ENCODE results near the gene TDRD10. TPM values are rescaled to one million over a fixed set of nuclear protein-coding genes. Genes with fewer than 3 reads are reported as not detected.
"Not testable (repeated sequence)": the region's sequence is repeated elsewhere in the genome, so short reads cannot be mapped to it uniquely, and the experiment has no call there.

The TDRD10 gene
- total and polyA plus RNA-seq, 2 donors from 2014 or later = 2.3 to 4.7 TPM

GRCh38 chr1:154521695-154522094, 19.7 kb downstream of the TDRD10 start:
- H3K36me3 ChIP-seq (ENCODE audit: control insufficient read depth in 2 of 3, insufficient read depth in 3 of 3, low read length in 3 of 3) = no peaks in the 10 kb centered on the region
- TF ChIP-seq, protein P1, sequence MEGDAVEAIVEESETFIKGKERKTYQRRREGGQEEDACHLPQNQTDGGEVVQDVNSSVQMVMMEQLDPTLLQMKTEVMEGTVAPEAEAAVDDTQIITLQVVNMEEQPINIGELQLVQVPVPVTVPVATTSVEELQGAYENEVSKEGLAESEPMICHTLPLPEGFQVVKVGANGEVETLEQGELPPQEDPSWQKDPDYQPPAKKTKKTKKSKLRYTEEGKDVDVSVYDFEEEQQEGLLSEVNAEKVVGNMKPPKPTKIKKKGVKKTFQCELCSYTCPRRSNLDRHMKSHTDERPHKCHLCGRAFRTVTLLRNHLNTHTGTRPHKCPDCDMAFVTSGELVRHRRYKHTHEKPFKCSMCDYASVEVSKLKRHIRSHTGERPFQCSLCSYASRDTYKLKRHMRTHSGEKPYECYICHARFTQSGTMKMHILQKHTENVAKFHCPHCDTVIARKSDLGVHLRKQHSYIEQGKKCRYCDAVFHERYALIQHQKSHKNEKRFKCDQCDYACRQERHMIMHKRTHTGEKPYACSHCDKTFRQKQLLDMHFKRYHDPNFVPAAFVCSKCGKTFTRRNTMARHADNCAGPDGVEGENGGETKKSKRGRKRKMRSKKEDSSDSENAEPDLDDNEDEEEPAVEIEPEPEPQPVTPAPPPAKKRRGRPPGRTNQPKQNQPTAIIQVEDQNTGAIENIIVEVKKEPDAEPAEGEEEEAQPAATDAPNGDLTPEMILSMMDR (IDR thresholded peaks at IDR 0.05; ENCODE audit: borderline replicate concordance, extremely low read depth, insufficient read depth) = no peak
- FAIRE-seq = no peak
- no peak overlapping the region for H3K9ac ChIP-seq (ENCODE audit: low read length in 3 of 3)
- intact Hi-C loops (cut with DNase I) = no loop called here
- no peak for DNase-seq
- H3K9me3 ChIP-seq (ENCODE audit: control insufficient read depth in 2 of 3, insufficient read depth in 1 of 3, low read length in 3 of 3) = no peaks in the 10 kb centered on the region
- no peaks in the 10 kb centered on the region for H3K27me3 ChIP-seq (ENCODE audit: control insufficient read depth, insufficient read depth, low read length)
- no peak overlapping the region for H3K4me3 ChIP-seq (ENCODE audit: low read length in 3 of 3)
- H3K4me1 ChIP-seq (ENCODE audit: control insufficient read depth in 2 of 3, insufficient read depth in 2 of 3, low read depth in 1 of 3, low read length in 3 of 3) = peaks cover 0 to 3% (median 0%) of the 10 kb centered on the region in 3 donors
- no peak overlapping the region for H3K27ac ChIP-seq (ENCODE audit: low read depth in 2 of 2, low read length in 2 of 2)

DNA sequence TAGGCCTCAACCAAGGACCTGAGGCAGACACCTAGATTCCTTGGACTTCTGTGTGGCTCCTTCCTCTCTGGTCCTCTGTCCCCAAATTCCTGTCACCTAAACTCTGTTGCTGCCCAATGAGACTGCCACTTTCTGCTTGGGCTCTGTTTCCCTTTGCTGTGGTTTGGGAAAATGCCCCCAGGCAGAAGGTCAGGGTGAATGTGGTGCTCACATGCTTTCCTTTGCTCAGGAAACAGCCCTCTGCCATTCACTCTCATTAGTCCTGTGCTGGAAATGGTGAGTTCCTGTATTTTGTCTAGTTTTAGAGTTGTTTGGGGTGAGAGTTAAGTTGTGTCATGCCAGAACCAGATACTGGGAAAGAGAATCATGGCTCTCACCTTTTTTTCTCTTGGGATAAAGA, 22.9 kb downstream of the TDRD10 start:
- Histone ChIP-seq H3K9ac (ENCODE audit: low read length in 3 of 3) (no peak overlapping the region), H3K27ac (ENCODE audit: low read depth in 2 of 2, low read length in 2 of 2) (peak overlapping the region in 1 of 2 donors; percentile 28), H3K9me3 (ENCODE audit: control insufficient read depth in 2 of 3, insufficient read depth in 1 of 3, low read length in 3 of 3) (no peaks in the 10 kb centered on the region), H3K27me3 (ENCODE audit: control insufficient read depth, insufficient read depth, low read length) (no peaks in the 10 kb centered on the region), H3K36me3 (ENCODE audit: control insufficient read depth in 2 of 3, insufficient read depth in 3 of 3, low read length in 3 of 3) (no peaks in the 10 kb centered on the region), H3K4me3 (ENCODE audit: low read length in 3 of 3) (no peak overlapping the region), H3K4me1 (ENCODE audit: control insufficient read depth in 2 of 3, insufficient read depth in 2 of 3, low read depth in 1 of 3, low read length in 3 of 3) (peaks cover 0 to 1% (median 0%) of the 10 kb centered on the region in 3 donors)
- TF ChIP-seq, protein P1 (IDR thresholded peaks at IDR 0.05; ENCODE audit: borderline replicate concordance, extremely low read depth, insufficient read depth) = no peak
- no peak for DNase-seq
- no peak for FAIRE-seq
- intact Hi-C loops (cut with DNase I) = no loop called here

DNA sequence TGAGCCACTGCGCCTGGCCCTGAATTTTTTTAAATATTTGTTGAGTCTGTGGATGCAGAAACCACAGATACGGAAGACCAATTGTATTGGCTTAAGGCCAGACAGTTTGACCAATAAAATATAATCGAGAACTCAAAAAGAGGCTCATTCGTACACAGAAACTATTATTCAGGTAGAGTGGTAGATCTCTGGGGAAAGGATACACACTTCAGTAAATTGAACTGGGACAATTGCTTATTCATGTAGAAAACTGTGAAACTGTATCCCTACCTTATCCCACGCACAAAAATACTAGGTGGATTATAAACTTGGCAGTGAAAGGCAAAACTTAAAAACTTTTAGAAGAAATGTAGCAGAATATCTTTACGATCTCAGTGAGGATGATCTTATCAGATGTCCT, 25.2 kb downstream of the TDRD10 start:
- FAIRE-seq = no peak
- Histone ChIP-seq H3K9ac (ENCODE audit: low read length in 3 of 3) (no peak overlapping the region), H3K27ac (ENCODE audit: low read depth in 2 of 2, low read length in 2 of 2) (no peak overlapping the region), H3K27me3 (ENCODE audit: control insufficient read depth, insufficient read depth, low read length) (no peaks in the 10 kb centered on the region), H3K9me3 (ENCODE audit: control insufficient read depth in 2 of 3, insufficient read depth in 1 of 3, low read length in 3 of 3) (no peaks in the 10 kb centered on the region), H3K36me3 (ENCODE audit: control insufficient read depth in 2 of 3, insufficient read depth in 3 of 3, low read length in 3 of 3) (no peaks in the 10 kb centered on the region), H3K4me1 (ENCODE audit: control insufficient read depth in 2 of 3, insufficient read depth in 2 of 3, low read depth in 1 of 3, low read length in 3 of 3) (no peaks in the 10 kb centered on the region), H3K4me3 (ENCODE audit: low read length in 3 of 3) (no peak overlapping the region)
- TF ChIP-seq, protein P1 (IDR thresholded peaks at IDR 0.05; ENCODE audit: borderline replicate concordance, extremely low read depth, insufficient read depth) = no peak
- no peak for DNase-seq
- intact Hi-C loops (cut with DNase I) = no loop called here

DNA sequence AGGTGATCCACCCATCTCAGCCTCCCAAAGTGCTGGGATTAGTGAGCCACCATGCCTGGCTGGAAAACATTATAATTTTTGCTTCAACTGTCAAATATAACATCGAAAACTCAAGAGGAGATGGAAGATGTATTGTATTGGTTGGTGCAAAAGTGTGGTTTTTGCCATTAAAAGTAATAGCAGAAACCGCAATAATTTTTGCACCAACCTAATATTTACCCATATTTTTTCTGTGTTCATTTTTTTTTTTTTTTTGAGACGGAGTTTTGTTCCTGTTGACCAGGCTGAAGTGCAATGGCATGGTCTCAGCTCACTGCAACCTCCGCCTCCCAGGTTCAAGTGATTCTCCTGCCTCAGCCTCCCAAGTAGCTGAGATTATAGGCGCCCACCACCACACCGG, 27.3 kb downstream of the TDRD10 start:
- no peak overlapping the region for H3K9ac ChIP-seq (ENCODE audit: low read length in 3 of 3)
- TF ChIP-seq, protein P1 (IDR thresholded peaks at IDR 0.05; ENCODE audit: borderline replicate concordance, extremely low read depth, insufficient read depth) = no peak
- no peak for DNase-seq
- no peak overlapping the region for H3K27ac ChIP-seq (ENCODE audit: low read depth in 2 of 2, low read length in 2 of 2)
- no peak overlapping the region for H3K4me3 ChIP-seq (ENCODE audit: low read length in 3 of 3)
- no peaks in the 10 kb centered on the region for H3K4me1 ChIP-seq (ENCODE audit: control insufficient read depth in 2 of 3, insufficient read depth in 2 of 3, low read depth in 1 of 3, low read length in 3 of 3)
- FAIRE-seq = no peak
- H3K36me3 ChIP-seq (ENCODE audit: control insufficient read depth in 2 of 3, insufficient read depth in 3 of 3, low read length in 3 of 3) = no peaks in the 10 kb centered on the region
- intact Hi-C loops (cut with DNase I) = no loop called here
- no peaks in the 10 kb centered on the region for H3K27me3 ChIP-seq (ENCODE audit: control insufficient read depth, insufficient read depth, low read length)
- no peaks in the 10 kb centered on the region for H3K9me3 ChIP-seq (ENCODE audit: control insufficient read depth in 2 of 3, insufficient read depth in 1 of 3, low read length in 3 of 3)

GRCh38 chr1:154531950-154532349, 29.9 kb downstream of the TDRD10 start:
- intact Hi-C loops (cut with DNase I); H3K4me3 ChIP-seq (ENCODE audit: low read length in 3 of 3); FAIRE-seq; H3K27me3 ChIP-seq (ENCODE audit: control insufficient read depth, insufficient read depth, low read length); H3K9ac ChIP-seq (ENCODE audit: low read length in 3 of 3); H3K4me1 ChIP-seq (ENCODE audit: control insufficient read depth in 2 of 3, insufficient read depth in 2 of 3, low read depth in 1 of 3, low read length in 3 of 3); H3K36me3 ChIP-seq (ENCODE audit: control insufficient read depth in 2 of 3, insufficient read depth in 3 of 3, low read length in 3 of 3); H3K27ac ChIP-seq (ENCODE audit: low read depth in 2 of 2, low read length in 2 of 2); H3K9me3 ChIP-seq (ENCODE audit: control insufficient read depth in 2 of 3, insufficient read depth in 1 of 3, low read length in 3 of 3); DNase-seq: not testable (repeated sequence)
